GM06990 (cell line): ENCODE results near the gene RXRA.

Experiments used
- DNase-seq: peaks from one replicate; pipeline ENCODE4 v3.0.0-alpha.2; 2011; ENCODE audit not compliant: insufficient read length; ENCODE audit errors: extremely low read depth
- H3K27me3 ChIP-seq: replicated peaks from 2 replicates; pipeline ENCODE4 v1.6.0; 2011; ENCODE audit warnings: low read length; ENCODE audit not compliant: control insufficient read depth, insufficient read depth
- H3K36me3 ChIP-seq: 2 replicates; pipeline ENCODE4 v1.5.1; 2011; ENCODE audit warnings: low read length; ENCODE audit not compliant: control insufficient read depth, insufficient read depth
- H3K4me3 ChIP-seq: replicated peaks from 2 replicates; pipeline ENCODE4 v1.5.1; 2011; ENCODE audit warnings: low read depth, mild to moderate bottlenecking, control low read depth, low read length
- TF ChIP-seq, protein P1 (sequence below): IDR thresholded peaks from 2 replicates; pipeline ENCODE4 v1.5.1; 2011; ENCODE audit warnings: low read length, control low read depth, mild to moderate bottlenecking, inconsistent platforms; ENCODE audit not compliant: insufficient read depth, poor library complexity, severe bottlenecking

RXRA gene

DNA sequence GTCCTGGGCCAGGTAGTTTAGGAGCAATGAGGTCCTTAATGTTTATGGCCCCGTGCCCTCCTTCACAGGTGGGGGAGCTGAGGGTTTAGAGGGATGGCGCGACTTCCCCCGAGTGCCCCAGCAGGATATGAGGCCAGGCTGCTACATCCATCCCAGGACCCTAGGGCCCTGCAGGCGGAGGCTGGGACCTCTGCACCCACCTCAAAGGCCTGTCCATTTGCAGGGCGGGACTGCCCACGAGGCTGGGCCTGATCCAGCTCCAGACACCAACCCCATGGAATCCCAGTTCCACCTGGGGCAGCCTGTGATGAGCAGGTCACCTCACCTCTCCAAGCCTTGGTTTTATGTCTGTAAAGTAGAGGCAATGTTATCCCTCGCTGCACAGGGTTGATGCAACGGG is 142.1 kb downstream of the RXRA start:
- no peak overlapping the region for H3K4me3 ChIP-seq
- no peaks in the 10 kb centered on the region for H3K27me3 ChIP-seq
- H3K36me3 ChIP-seq = no peaks in the 10 kb centered on the region
- TF ChIP-seq, protein P1, sequence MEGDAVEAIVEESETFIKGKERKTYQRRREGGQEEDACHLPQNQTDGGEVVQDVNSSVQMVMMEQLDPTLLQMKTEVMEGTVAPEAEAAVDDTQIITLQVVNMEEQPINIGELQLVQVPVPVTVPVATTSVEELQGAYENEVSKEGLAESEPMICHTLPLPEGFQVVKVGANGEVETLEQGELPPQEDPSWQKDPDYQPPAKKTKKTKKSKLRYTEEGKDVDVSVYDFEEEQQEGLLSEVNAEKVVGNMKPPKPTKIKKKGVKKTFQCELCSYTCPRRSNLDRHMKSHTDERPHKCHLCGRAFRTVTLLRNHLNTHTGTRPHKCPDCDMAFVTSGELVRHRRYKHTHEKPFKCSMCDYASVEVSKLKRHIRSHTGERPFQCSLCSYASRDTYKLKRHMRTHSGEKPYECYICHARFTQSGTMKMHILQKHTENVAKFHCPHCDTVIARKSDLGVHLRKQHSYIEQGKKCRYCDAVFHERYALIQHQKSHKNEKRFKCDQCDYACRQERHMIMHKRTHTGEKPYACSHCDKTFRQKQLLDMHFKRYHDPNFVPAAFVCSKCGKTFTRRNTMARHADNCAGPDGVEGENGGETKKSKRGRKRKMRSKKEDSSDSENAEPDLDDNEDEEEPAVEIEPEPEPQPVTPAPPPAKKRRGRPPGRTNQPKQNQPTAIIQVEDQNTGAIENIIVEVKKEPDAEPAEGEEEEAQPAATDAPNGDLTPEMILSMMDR = no peak
- no peak for DNase-seq

DNA sequence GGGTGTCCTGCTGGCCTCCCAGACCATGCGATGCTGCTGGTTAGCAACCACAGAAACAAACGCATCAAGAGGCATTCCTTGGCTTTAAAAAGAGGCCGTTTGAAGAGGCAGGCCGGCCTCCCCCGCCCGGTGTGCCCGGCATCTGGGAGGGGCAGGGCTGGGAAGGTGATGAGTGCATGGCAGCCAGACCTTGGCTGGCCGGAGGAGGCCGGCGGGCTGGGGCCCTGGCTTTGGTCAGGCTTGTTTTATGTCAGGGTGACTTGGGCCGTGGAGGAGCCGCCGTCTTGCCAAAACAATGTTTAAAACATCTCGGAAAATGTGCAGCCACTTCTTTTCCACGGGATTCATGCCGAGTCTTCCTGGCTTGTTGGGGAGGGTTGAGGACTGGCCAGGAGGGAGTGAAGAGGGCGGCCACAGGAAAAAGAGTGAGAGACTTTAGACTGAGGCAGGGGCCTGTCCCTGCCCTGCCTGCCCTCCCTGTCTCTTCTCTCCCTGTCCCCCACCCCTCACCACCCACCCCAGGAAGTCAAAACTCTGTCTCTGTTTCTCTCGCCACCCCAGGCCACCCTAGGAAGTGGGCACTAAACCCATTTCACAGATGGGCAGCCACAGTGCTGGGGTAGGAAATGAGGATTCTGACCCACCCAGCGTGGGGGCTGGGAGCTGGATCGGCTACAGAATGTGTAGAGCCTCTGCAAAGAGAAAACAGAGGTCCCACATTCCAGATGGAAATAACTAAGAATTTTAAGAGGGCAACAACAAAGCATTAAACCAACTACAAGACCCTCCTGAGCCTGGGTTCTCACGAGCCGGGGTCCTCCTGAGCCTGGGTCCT is 143.0 kb downstream of the RXRA start:
- Histone ChIP-seq H3K4me3 (no peak overlapping the region), H3K36me3 (no peaks in the 10 kb centered on the region), H3K27me3 (no peaks in the 10 kb centered on the region)
- DNase-seq = no peak
- TF ChIP-seq, protein P1 = no peak

GRCh38 chr9:134472256-134472655 is 146.0 kb downstream of the RXRA start:
- H3K4me3 ChIP-seq = no peak overlapping the region
- H3K36me3 ChIP-seq = no peaks in the 10 kb centered on the region
- H3K27me3 ChIP-seq = no peaks in the 10 kb centered on the region
- TF ChIP-seq, protein P1 = no peak
- DNase-seq = no peak

GRCh38 chr9:134473141-134474054 is 147.1 kb downstream of the RXRA start:
- TF ChIP-seq, protein P1 = no peak
- H3K36me3 ChIP-seq = no peaks in the 10 kb centered on the region
- no peak for DNase-seq
- H3K4me3 ChIP-seq = no peak overlapping the region
- H3K27me3 ChIP-seq = no peaks in the 10 kb centered on the region

DNA sequence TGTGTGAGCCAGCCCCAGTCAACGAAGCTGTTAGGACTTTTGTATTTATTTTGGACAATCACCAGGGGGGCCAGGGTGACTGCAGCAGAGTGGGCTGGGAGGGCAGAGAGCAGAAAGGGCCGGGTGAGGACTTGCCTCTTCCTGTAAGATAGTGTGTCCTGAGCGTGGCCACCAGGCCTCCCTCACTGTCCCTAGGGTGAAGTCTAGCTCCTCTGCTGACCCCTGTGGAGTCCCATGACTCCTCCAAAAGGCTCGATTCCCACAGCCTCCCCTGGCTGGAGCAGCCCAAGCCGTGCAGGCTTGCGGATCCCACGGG is 147.8 kb downstream of the RXRA start:
- no peak for DNase-seq
- Histone ChIP-seq H3K27me3 (no peaks in the 10 kb centered on the region), H3K36me3 (no peaks in the 10 kb centered on the region), H3K4me3 (no peak overlapping the region)
- TF ChIP-seq, protein P1 = no peak
